ENCODE measurements around the gene GFRAL. TPM values are rescaled to one million over a fixed set of nuclear protein-coding genes. Genes with fewer than 3 reads are reported as not detected.

GFRAL gene
- total RNA-seq, 1 donor from 2014 or later = not detected

GRCh38 chr6:55379471-55379870 lies 52.2 kb downstream of the GFRAL start:
- H3K27ac Mint-ChIP-seq = no peak overlapping the region
- DNase-seq (ENCODE audit: low spot score) = no peak
- no peaks in the 10 kb centered on the region for H3K27me3 Mint-ChIP-seq (ENCODE audit: insufficient read depth)
- peaks cover 8% of the 10 kb centered on the region for H3K9me3 Mint-ChIP-seq
- no peaks in the 10 kb centered on the region for H3K4me1 Mint-ChIP-seq (ENCODE audit: low read depth)
- no peaks in the 10 kb centered on the region for H3K36me3 Mint-ChIP-seq (ENCODE audit: low read depth)
- H3K4me3 Mint-ChIP-seq = no peak overlapping the region
- intact Hi-C loops (cut with micrococcal nuclease) = no loop called here

- Mint-ChIP-seq H3K27ac (no peak overlapping the region), H3K36me3 (ENCODE audit: low read depth) (no peaks in the 10 kb centered on the region), H3K4me1 (ENCODE audit: low read depth) (no peaks in the 10 kb centered on the region), H3K4me3 (no peak overlapping the region), H3K27me3 (ENCODE audit: insufficient read depth) (no peaks in the 10 kb centered on the region), H3K9me3 (peaks cover 8% of the 10 kb centered on the region)
- DNase-seq (ENCODE audit: low spot score) = no peak
- intact Hi-C loops (cut with micrococcal nuclease) = no loop called here
These were observed 52.6 kb downstream of the GFRAL start for GRCh38 chr6:55379895-55380294.

DNA sequence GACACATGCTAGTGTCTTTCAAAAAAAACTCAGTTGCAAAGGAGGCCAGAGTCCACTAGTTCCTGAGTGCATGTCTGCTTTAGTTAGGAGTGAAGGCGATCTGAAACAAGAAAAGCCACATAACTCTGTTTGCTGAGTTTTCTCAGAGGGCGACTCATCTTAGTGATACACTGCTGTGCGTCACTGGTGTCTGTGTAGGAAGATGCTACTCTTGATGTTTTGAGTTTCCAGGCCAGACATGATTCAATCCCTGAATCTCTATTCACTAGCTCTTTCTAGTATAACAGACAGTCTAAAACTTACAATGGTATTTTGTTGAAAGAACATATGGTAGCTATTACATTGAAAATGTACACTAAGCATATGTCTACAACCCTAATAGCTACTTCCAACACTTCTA lies 60.9 kb downstream of the GFRAL start:
- no peak for DNase-seq (ENCODE audit: low spot score)
- Mint-ChIP-seq H3K27me3 (ENCODE audit: insufficient read depth) (no peaks in the 10 kb centered on the region), H3K4me1 (ENCODE audit: low read depth) (no peaks in the 10 kb centered on the region), H3K27ac (no peak overlapping the region), H3K36me3 (ENCODE audit: low read depth) (no peaks in the 10 kb centered on the region), H3K4me3 (no peak overlapping the region), H3K9me3 (no peaks in the 10 kb centered on the region)
- intact Hi-C loops (cut with micrococcal nuclease) = no loop called here

- H3K27ac Mint-ChIP-seq = no peak overlapping the region
- intact Hi-C loops (cut with micrococcal nuclease) = no loop called here
- H3K27me3 Mint-ChIP-seq (ENCODE audit: insufficient read depth) = no peaks in the 10 kb centered on the region
- H3K9me3 Mint-ChIP-seq = no peaks in the 10 kb centered on the region
- H3K4me3 Mint-ChIP-seq = no peak overlapping the region
- no peaks in the 10 kb centered on the region for H3K4me1 Mint-ChIP-seq (ENCODE audit: low read depth)
- no peak for DNase-seq (ENCODE audit: low spot score)
- no peaks in the 10 kb centered on the region for H3K36me3 Mint-ChIP-seq (ENCODE audit: low read depth)
These were observed 68.6 kb downstream of the GFRAL start for GRCh38 chr6:55395871-55396270.

DNA sequence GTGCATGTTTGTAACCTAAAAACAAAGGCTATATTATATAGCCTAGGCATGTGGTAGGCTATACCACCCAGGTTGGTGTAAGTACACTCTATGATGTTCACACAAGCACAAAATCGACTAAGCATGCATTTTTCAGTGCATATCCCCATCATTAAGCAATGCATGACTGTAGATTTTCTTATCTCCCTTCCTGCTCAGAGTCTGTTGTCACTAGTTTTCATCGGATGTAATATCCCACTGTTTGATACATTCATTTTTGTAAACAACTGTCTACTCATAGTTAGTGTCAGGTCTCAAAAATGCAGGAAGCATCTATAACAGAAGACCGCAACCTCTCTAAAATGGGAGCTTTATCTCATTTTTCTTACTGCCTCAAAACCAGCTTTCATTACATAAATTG lies 70.7 kb downstream of the GFRAL start:
- H3K27me3 Mint-ChIP-seq (ENCODE audit: insufficient read depth) = no peaks in the 10 kb centered on the region
- H3K27ac Mint-ChIP-seq = no peak overlapping the region
- no peak for DNase-seq (ENCODE audit: low spot score)
- H3K36me3 Mint-ChIP-seq (ENCODE audit: low read depth) = no peaks in the 10 kb centered on the region
- intact Hi-C loops (cut with micrococcal nuclease) = no loop called here
- no peak overlapping the region for H3K4me3 Mint-ChIP-seq
- H3K4me1 Mint-ChIP-seq (ENCODE audit: low read depth) = no peaks in the 10 kb centered on the region
- H3K9me3 Mint-ChIP-seq = no peaks in the 10 kb centered on the region

- DNase-seq (ENCODE audit: low spot score) = no peak
- Mint-ChIP-seq H3K27me3 (ENCODE audit: insufficient read depth) (no peaks in the 10 kb centered on the region), H3K27ac (no peak overlapping the region), H3K4me3 (no peak overlapping the region), H3K9me3 (no peaks in the 10 kb centered on the region), H3K36me3 (ENCODE audit: low read depth) (no peaks in the 10 kb centered on the region), H3K4me1 (ENCODE audit: low read depth) (no peaks in the 10 kb centered on the region)
- intact Hi-C loops (cut with micrococcal nuclease) = no loop called here
These were observed 72.1 kb downstream of the GFRAL start for GRCh38 chr6:55399351-55399750.

GRCh38 chr6:55405474-55406235 lies 78.4 kb downstream of the GFRAL start:
- intact Hi-C loops (cut with micrococcal nuclease) = no loop called here
- no peaks in the 10 kb centered on the region for H3K4me1 Mint-ChIP-seq (ENCODE audit: low read depth)
- H3K27me3 Mint-ChIP-seq (ENCODE audit: insufficient read depth) = no peaks in the 10 kb centered on the region
- H3K27ac Mint-ChIP-seq = no peak overlapping the region
- H3K9me3 Mint-ChIP-seq = no peaks in the 10 kb centered on the region
- H3K4me3 Mint-ChIP-seq = no peak overlapping the region
- H3K36me3 Mint-ChIP-seq (ENCODE audit: low read depth) = no peaks in the 10 kb centered on the region
- DNase-seq (ENCODE audit: low spot score) = no peak

- Mint-ChIP-seq H3K9me3 (peaks cover 3% of the 10 kb centered on the region), H3K27me3 (ENCODE audit: insufficient read depth) (no peaks in the 10 kb centered on the region), H3K36me3 (ENCODE audit: low read depth) (no peaks in the 10 kb centered on the region), H3K4me3 (no peak overlapping the region), H3K27ac (no peak overlapping the region), H3K4me1 (ENCODE audit: low read depth) (no peaks in the 10 kb centered on the region)
- no peak for DNase-seq (ENCODE audit: low spot score)
- intact Hi-C loops (cut with micrococcal nuclease) = no loop called here
These were observed 83.4 kb downstream of the GFRAL start for GRCh38 chr6:55410674-55411073.

GRCh38 chr6:55423933-55424332 lies 96.7 kb downstream of the GFRAL start:
- intact Hi-C loops (cut with micrococcal nuclease) = no loop called here
- no peaks in the 10 kb centered on the region for H3K9me3 Mint-ChIP-seq
- no peaks in the 10 kb centered on the region for H3K4me1 Mint-ChIP-seq (ENCODE audit: low read depth)
- no peaks in the 10 kb centered on the region for H3K27me3 Mint-ChIP-seq (ENCODE audit: insufficient read depth)
- no peaks in the 10 kb centered on the region for H3K36me3 Mint-ChIP-seq (ENCODE audit: low read depth)
- no peak overlapping the region for H3K27ac Mint-ChIP-seq
- H3K4me3 Mint-ChIP-seq = no peak overlapping the region
- DNase-seq (ENCODE audit: low spot score) = no peak

DNA sequence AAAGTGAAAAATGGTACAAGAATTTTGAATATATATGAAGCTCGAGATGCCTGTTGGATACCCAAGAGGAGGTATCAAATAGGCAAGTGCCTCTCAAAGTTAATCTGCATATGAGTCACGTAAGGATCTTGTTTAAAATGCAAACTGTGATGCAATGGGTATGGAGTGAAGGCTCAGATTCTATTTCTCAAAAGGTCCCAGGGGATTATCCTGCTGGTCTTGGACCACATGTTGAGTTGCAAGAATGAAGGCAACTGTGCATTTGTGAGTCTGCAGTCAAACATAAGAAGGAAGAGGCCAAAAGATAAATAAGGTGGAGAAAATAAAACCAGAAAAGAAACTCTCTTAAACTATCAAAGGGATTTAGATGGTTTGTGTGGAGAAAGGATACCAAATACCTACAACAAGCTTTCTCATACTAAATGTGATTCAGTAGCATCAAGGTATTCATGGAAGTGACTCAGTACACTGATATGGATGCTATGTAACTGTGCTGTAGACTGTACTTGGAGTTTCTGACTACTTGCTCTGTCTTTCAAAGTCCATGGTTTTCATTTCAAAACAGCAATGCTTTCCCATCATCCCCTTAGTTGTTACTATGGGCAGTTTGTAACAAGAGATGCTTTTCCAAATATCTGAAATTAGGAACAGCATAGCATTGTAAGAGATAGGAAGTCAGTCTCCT lies 106.3 kb downstream of the GFRAL start:
- H3K36me3 Mint-ChIP-seq (ENCODE audit: low read depth) = no peaks in the 10 kb centered on the region
- no peaks in the 10 kb centered on the region for H3K4me1 Mint-ChIP-seq (ENCODE audit: low read depth)
- no peak for DNase-seq (ENCODE audit: low spot score)
- no peaks in the 10 kb centered on the region for H3K27me3 Mint-ChIP-seq (ENCODE audit: insufficient read depth)
- H3K9me3 Mint-ChIP-seq = no peaks in the 10 kb centered on the region
- H3K4me3 Mint-ChIP-seq = no peak overlapping the region
- no peak overlapping the region for H3K27ac Mint-ChIP-seq
- intact Hi-C loops (cut with micrococcal nuclease) = no loop called here

DNA sequence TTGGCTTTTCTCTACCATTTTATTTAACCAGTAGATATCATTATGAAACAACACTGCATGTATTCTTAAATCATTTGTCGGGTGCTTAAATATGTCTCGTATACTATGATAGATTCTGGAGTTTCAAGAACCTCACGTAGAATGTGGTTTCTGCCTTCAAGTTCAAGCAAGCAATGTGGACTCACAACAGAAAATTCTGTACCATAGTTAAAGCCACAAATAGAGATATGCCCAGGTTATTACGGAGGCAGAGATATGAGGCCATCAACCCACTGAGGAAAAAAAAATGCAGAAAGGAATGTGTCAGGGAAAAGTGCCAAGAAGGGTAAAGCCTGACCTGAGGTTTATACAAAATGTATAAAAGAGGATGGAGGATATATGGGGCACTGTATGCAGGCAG lies 109.9 kb downstream of the GFRAL start:
- Mint-ChIP-seq H3K36me3 (ENCODE audit: low read depth) (no peaks in the 10 kb centered on the region), H3K9me3 (no peaks in the 10 kb centered on the region), H3K27me3 (ENCODE audit: insufficient read depth) (no peaks in the 10 kb centered on the region), H3K4me3 (no peak overlapping the region), H3K4me1 (ENCODE audit: low read depth) (no peaks in the 10 kb centered on the region), H3K27ac (no peak overlapping the region)
- intact Hi-C loops (cut with micrococcal nuclease) = no loop called here
- no peak for DNase-seq (ENCODE audit: low spot score)

DNA sequence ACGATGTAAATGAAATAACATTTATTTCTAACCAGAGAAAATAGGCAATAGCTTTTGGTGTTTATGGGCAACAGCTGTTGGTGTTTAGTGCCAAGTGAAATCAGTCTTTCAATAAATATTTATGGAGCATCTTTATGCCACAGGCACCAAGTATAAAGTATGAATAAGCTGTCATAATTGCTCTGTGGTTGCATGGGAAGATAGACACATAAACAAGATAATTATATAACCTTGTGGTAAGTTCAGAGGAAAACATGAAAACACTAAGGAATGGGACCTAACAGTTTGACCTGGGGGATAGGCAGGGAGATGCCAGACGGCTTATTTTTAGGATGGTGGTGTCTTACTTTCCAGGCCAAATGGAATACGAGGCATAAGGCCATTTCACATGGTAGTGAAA lies 110.9 kb downstream of the GFRAL start:
- no peak for DNase-seq (ENCODE audit: low spot score)
- H3K27ac Mint-ChIP-seq = no peak overlapping the region
- no peaks in the 10 kb centered on the region for H3K4me1 Mint-ChIP-seq (ENCODE audit: low read depth)
- H3K4me3 Mint-ChIP-seq = no peak overlapping the region
- intact Hi-C loops (cut with micrococcal nuclease) = no loop called here
- H3K36me3 Mint-ChIP-seq (ENCODE audit: low read depth) = no peaks in the 10 kb centered on the region
- no peaks in the 10 kb centered on the region for H3K27me3 Mint-ChIP-seq (ENCODE audit: insufficient read depth)
- H3K9me3 Mint-ChIP-seq = no peaks in the 10 kb centered on the region

GRCh38 chr6:55443238-55444134 lies 116.2 kb downstream of the GFRAL start:
- H3K4me1 Mint-ChIP-seq (ENCODE audit: low read depth) = no peaks in the 10 kb centered on the region
- no peaks in the 10 kb centered on the region for H3K9me3 Mint-ChIP-seq
- no peaks in the 10 kb centered on the region for H3K36me3 Mint-ChIP-seq (ENCODE audit: low read depth)
- intact Hi-C loops (cut with micrococcal nuclease) = no loop called here
- no peak for DNase-seq (ENCODE audit: low spot score)
- H3K27ac Mint-ChIP-seq = no peak overlapping the region
- H3K4me3 Mint-ChIP-seq = no peak overlapping the region
- no peaks in the 10 kb centered on the region for H3K27me3 Mint-ChIP-seq (ENCODE audit: insufficient read depth)

Data from activated T-helper 1 cell treated with anti-CD3 and anti-CD28 coated beads, Interleukin-12 subunit alpha, Interleukin-12 subunit beta, Interleukin-2, Interleukin-4 antibody, amounts not matched to agents 30 ng/mL and 10 ng/mL and 1 ng/mL, durations not matched to agents 14 hours and 24 hours and 36 hours (primary cell).